HTR-8/SVneo (cell line): ENCODE data around the gene RBMX.
"Not testable (repeated sequence)": the region's sequence is repeated elsewhere in the genome, so short reads cannot be mapped to it uniquely, and the experiment has no call there.

Experiments
- DNase-seq: peaks from one replicate; pipeline ENCODE4 v3.0.0; 2011; ENCODE audit warnings: low spot score, mixed read lengths; ENCODE audit not compliant: insufficient read length
- FAIRE-seq: peaks from 2 replicates; lab custom pipeline; 2011; peaks lifted over from hg19 to GRCh38; lab: Jason Lieb, UNC

RBMX gene

GRCh38 chrX:136879001-136879687 is 1.4 kb downstream of the RBMX start:
- no peak for DNase-seq
- no peak for FAIRE-seq

- DNase-seq (no peak), FAIRE-seq (no peak)
Observed at GRCh38 chrX:136878423-136878822, 2.1 kb downstream of the RBMX start.

GRCh38 chrX:136874114-136874513 is 6.4 kb downstream of the RBMX start:
- not testable (repeated sequence) for DNase-seq, FAIRE-seq

GRCh38 chrX:136873210-136873609 is 7.3 kb downstream of the RBMX start:
- DNase-seq, FAIRE-seq: not testable (repeated sequence)

GRCh38 chrX:136872091-136872700 is 8.3 kb downstream of the RBMX start:
- no peak for FAIRE-seq

GRCh38 chrX:136870064-136870463 is 10.5 kb downstream of the RBMX start:
- no peak for FAIRE-seq
- DNase-seq, result no peak

More at GRCh38 chrX:136872091-136872700, 8.3 kb downstream of the RBMX start:
- DNase-seq, result no peak

GRCh38 chrX:136868283-136869055 is 12.1 kb downstream of the RBMX start:
- FAIRE-seq, result no peak

GRCh38 chrX:136867518-136867917 is 13.0 kb downstream of the RBMX start:
- DNase-seq (no peak), FAIRE-seq (no peak)

More at GRCh38 chrX:136868283-136869055, 12.1 kb downstream of the RBMX start:
- DNase-seq, result no peak

GRCh38 chrX:136867096-136867491 is 13.4 kb downstream of the RBMX start:
- FAIRE-seq, result no peak

GRCh38 chrX:136866337-136867095 is 14.0 kb downstream of the RBMX start:
- FAIRE-seq, result no peak
- no peak for DNase-seq

More at GRCh38 chrX:136867096-136867491, 13.4 kb downstream of the RBMX start:
- no peak for DNase-seq

GRCh38 chrX:136865270-136866158 is 15.0 kb downstream of the RBMX start:
- no peak for DNase-seq

GRCh38 chrX:136863826-136864225 is 16.7 kb downstream of the RBMX start:
- no peak for FAIRE-seq

More at GRCh38 chrX:136865270-136866158, 15.0 kb downstream of the RBMX start:
- no peak for FAIRE-seq

GRCh38 chrX:136862546-136862945 is 18.0 kb downstream of the RBMX start:
- DNase-seq (no peak), FAIRE-seq (no peak)

More at GRCh38 chrX:136863826-136864225, 16.7 kb downstream of the RBMX start:
- no peak for DNase-seq

- FAIRE-seq (no peak), DNase-seq (no peak)
Observed at GRCh38 chrX:136861877-136862276, 18.6 kb downstream of the RBMX start.

GRCh38 chrX:136858007-136858756 is 22.3 kb downstream of the RBMX start:
- FAIRE-seq (no peak), DNase-seq (no peak)

GRCh38 chrX:136856551-136856950 is 24.0 kb downstream of the RBMX start:
- FAIRE-seq (no peak), DNase-seq (no peak)

- DNase-seq (no peak), FAIRE-seq (no peak)
Observed at GRCh38 chrX:136856050-136856449, 24.5 kb downstream of the RBMX start.

GRCh38 chrX:136851526-136851925 is 29.0 kb downstream of the RBMX start:
- no peak for DNase-seq
- no peak for FAIRE-seq
